Stimulated activated effector memory CD8-positive, alpha-beta T cell treated with anti-CD3 and anti-CD28 coated beads, Interleukin-12 subunit alpha, Interleukin-12 subunit beta, amount 100 ng/mL, for 72 hours (primary cell): ENCODE measurements around the gene PRKCZ.

Source experiments
- ATAC-seq: fragments of 150-1000 bp; cut with Tn5 transposase; 2 replicates; pipeline ENCODE4 v1.10.0; 2021
- DNase-seq, 2 donors: peaks; one replicate each; pipeline ENCODE4 v3.0.0; 2021 to 2022; ENCODE audit warnings: low spot score in 2 of 2
- H3K27ac Mint-ChIP-seq: one replicate; pipeline ENCODE4 v1.8.0; 2022; ENCODE audit warnings: mild to moderate bottlenecking, mixed read lengths
- H3K36me3 Mint-ChIP-seq: one replicate; pipeline ENCODE4 v1.8.0; 2022; ENCODE audit warnings: mild to moderate bottlenecking, mixed read lengths
- H3K4me1 Mint-ChIP-seq: one replicate; pipeline ENCODE4 v1.8.0; 2022; ENCODE audit warnings: mixed read lengths
- H3K4me3 Mint-ChIP-seq: one replicate; pipeline ENCODE4 v1.8.0; 2022; ENCODE audit warnings: mild to moderate bottlenecking, mixed read lengths
- H3K9me3 Mint-ChIP-seq: one replicate; pipeline ENCODE4 v1.8.0; 2022; ENCODE audit warnings: mixed read lengths

The PRKCZ gene

DNA sequence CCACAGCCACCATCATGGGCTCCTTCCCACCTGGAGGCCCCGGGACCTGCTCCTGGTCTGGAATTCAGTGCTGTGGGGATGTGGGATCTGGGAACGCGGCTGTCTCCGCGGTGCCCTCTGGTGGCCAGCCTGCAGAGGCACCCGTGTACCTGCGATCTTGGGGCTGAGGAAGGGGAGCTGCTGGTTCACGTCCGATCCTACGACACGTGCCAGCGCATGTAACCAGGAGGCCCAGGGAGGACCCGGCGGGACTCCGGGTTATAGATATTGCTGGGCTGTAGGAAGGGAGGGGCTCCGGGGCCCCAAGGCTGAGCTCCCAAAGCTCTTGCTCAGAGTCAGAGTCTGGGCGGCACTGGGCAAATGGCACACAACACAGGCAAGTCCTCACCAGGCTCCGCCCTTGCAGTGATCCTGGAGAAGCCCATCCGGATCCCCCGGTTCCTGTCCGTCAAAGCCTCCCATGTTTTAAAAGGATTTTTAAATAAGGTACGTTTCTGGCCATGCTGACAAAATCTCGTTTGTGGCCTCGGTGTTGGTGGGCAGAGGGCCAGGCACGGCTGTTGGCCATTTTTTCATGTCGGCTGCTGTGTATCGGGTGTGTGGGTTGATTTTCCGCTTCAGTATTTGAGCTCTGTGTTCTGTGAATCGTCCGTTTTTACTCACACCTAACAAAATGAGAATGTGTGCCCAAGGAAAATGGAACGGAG lies 124.3 kb downstream of the PRKCZ start:
- no peak for DNase-seq
- peaks cover 6% of the 10 kb centered on the region for H3K36me3 Mint-ChIP-seq
- peak; percentile 52 for ATAC-seq
- no peaks in the 10 kb centered on the region for H3K9me3 Mint-ChIP-seq
- no peak overlapping the region for H3K27ac Mint-ChIP-seq
- H3K4me1 Mint-ChIP-seq, result peaks cover 11% of the 10 kb centered on the region
- H3K4me3 Mint-ChIP-seq, result no peak overlapping the region

DNA sequence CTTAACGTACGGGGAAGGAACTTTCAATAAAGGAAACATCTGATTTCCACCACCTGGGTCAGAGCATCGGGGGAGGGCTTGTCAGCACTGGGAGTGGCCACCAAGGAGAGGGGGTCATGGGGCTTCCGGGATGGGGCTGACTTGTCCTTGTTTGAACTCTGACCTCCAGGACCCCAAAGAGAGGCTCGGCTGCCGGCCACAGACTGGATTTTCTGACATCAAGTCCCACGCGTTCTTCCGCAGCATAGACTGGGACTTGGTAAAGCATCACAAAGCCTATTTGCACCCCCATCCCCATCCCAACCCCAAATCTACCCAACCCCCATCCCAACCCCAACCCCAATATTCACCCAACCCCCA lies 124.8 kb downstream of the PRKCZ start:
- DNase-seq, result no peak
- Mint-ChIP-seq H3K4me3 (no peak overlapping the region), H3K9me3 (no peaks in the 10 kb centered on the region), H3K36me3 (peaks cover 8% of the 10 kb centered on the region), H3K4me1 (peaks cover 14% of the 10 kb centered on the region), H3K27ac (no peak overlapping the region)
- no peak for ATAC-seq

DNA sequence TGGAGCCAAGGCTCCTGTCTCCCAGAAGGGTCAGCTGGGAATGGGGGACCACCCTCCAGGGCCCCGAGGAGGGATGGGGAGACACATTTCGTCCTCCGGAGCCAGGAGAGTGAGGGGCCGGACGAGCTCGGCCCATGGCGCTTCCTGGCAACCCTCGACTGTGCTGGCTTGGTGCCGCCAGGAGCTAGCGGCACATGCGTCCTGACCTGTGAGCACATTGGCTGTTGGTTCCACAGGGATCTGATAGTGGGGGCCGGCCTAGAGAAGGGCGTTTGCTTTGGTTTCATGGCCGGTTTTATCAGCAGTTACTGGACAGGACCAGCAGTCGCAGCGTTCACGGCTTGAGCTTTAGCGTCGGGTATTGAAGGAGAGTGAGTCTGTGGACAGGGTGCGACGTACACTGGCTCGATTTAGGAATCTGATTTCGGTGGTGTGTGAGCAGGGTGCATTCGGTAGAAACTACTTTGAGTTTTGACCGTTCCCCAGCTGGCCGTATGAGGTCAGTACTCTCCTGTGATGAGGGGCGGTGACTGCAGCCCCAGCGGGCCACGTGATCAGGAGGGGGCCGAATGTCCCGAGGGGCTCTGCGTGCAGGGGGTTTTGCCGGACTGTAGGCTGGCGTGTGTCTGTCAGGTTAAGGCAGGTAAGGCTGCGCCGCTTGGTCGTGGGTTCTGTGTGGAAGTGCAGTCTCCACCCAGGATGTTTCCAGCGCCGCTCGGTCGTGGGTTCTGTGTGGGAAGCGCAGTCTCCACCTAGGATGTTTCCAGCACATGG lies 125.7 kb downstream of the PRKCZ start:
- peaks cover 16% of the 10 kb centered on the region for H3K36me3 Mint-ChIP-seq
- no peak for DNase-seq
- H3K4me1 Mint-ChIP-seq, result peaks cover 14% of the 10 kb centered on the region
- no peak overlapping the region for H3K4me3 Mint-ChIP-seq
- H3K27ac Mint-ChIP-seq, result no peak overlapping the region
- H3K9me3 Mint-ChIP-seq, result no peaks in the 10 kb centered on the region
- ATAC-seq, result no peak

DNA sequence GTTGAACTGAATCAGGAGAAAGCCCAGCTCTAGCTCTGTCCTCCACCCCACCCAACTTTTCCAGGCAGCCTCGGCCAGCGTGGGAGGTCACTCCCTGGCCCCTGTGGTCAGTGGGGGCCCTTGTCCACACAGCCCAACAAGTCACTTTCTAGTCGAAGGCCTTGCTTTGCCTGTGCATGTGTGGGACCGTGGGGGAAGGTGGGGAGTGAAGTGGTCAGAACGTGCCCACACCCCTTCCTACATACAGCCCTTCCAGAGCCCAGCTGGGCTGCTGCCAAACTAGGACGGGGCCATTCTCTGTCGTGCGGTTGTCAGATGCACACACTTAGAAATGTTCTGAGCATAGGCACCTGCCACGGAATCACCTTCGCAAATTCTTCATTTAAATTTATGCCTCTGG lies 126.4 kb downstream of the PRKCZ start:
- ATAC-seq, result no peak
- Mint-ChIP-seq H3K4me3 (no peak overlapping the region), H3K36me3 (peaks cover 16% of the 10 kb centered on the region), H3K27ac (no peak overlapping the region), H3K4me1 (peaks cover 14% of the 10 kb centered on the region), H3K9me3 (no peaks in the 10 kb centered on the region)
- DNase-seq, result no peak

DNA sequence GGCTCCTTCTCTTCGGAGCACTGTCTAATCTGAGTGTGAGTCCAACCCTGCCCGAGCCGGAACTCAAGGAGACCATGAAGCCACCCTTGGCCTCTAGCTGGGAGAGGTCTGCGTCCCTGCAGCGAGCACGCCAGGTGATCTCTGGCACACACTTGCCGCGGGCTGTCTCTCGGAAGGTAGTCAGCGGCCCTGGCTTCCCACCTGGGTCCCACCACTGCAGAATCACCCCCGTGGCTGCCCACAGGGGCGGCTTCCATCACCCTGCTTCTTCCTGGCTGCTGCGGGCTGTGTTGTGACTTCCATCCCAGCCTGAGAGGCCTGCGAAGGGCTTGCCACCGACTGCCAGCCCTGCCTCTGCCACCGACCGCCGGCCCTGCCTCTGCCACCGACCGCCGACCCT lies 127.3 kb downstream of the PRKCZ start:
- Mint-ChIP-seq H3K4me1 (peaks cover 14% of the 10 kb centered on the region), H3K36me3 (peaks cover 16% of the 10 kb centered on the region), H3K4me3 (no peak overlapping the region), H3K9me3 (no peaks in the 10 kb centered on the region), H3K27ac (peak overlapping the region; percentile 76)
- DNase-seq (no peak), ATAC-seq (no peak)

DNA sequence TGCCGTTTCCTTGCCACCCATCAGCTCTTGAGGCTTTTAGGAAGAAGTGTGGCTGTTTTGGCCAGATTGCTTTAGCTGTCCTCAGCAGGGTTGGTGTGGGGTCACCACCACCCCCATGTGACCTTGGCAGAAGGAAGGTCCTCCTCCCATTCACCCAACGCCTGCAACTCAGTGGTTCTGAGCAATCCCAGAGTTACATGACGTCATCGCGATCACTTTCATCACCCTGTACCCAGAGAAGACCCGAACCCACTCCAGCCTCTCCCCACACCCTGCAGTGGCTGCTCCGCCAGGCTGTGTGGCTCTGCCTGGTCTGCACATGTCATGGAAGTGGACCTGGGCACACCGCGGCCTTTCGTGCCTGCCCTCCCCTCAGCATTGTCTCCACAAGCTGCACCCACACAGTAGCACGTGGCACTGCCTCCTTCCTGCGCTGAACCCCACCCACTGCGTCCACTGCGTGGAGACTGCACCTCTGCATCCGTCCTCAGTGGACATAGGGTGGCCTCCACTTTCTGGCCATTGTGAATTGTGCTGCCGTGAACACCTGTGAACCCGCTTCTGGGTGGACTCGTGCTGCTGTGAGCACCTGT lies 127.8 kb downstream of the PRKCZ start:
- Mint-ChIP-seq H3K36me3 (peaks cover 16% of the 10 kb centered on the region), H3K27ac (no peak overlapping the region), H3K4me3 (no peak overlapping the region), H3K9me3 (no peaks in the 10 kb centered on the region), H3K4me1 (peaks cover 14% of the 10 kb centered on the region)
- no peak for ATAC-seq
- no peak for DNase-seq

DNA sequence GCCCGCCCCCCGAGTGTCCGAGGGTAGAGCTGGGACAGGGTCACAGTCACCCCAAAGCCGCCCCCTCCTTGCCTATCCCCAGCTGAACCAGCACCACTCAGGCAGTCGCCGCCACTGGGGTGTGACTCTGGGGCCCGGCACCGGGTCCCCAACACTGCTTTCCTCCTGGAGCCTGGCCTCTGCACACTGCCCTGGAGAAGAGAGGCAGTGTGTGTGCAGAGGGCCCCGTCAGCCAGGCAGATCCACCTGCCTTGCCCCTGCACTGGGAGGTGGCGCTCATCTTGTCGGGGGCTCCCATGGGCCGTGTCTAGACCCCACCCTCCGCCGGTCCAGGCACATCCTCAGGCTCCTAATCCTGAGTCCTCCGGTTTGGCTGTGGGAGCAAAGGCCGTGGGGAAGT lies 128.7 kb downstream of the PRKCZ start:
- H3K9me3 Mint-ChIP-seq, result no peaks in the 10 kb centered on the region
- DNase-seq (no peak), ATAC-seq (no peak)
- peaks cover 13% of the 10 kb centered on the region for H3K4me1 Mint-ChIP-seq
- peaks cover 19% of the 10 kb centered on the region for H3K36me3 Mint-ChIP-seq
- H3K27ac Mint-ChIP-seq, result no peak overlapping the region
- H3K4me3 Mint-ChIP-seq, result no peak overlapping the region

DNA sequence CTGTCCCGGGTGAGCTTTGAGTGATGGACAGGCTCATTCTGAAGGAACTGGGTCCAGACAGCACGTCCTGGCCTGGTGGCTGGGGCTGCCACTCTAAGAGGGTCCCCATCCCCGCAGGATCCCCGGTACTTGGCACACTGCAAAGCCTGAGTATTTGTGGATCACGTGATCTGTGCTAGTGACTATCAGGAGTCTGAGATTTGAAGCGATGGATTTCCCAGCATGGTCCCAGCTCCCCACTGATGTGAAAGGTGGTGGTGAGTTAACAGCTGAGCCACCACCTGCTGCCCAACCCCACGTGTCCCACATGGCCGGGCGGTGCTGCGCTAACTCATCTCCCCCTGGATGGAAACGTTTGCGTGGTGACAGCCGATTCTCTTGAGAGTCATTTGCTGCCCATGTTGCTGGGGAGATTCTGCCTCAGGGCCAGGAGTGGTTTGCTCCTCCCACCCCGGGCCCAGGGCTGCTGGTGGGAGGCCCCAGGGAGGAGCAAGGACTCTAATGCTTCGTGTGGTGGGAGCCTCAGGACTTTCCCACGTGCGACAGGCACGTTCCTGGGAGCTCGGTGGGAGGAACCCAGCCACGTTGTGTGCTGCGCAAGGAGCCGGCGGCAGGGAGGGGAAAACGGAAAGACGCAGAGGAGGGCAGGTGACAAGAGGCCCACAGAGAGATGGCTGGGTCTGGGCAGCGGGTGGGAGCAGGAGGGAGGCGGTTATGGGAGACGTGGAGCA lies 129.2 kb downstream of the PRKCZ start:
- peaks cover 7% of the 10 kb centered on the region for H3K4me1 Mint-ChIP-seq
- no peaks in the 10 kb centered on the region for H3K9me3 Mint-ChIP-seq
- peaks cover 19% of the 10 kb centered on the region for H3K36me3 Mint-ChIP-seq
- no peak overlapping the region for H3K27ac Mint-ChIP-seq
- ATAC-seq (no peak), DNase-seq (no peak)
- no peak overlapping the region for H3K4me3 Mint-ChIP-seq

DNA sequence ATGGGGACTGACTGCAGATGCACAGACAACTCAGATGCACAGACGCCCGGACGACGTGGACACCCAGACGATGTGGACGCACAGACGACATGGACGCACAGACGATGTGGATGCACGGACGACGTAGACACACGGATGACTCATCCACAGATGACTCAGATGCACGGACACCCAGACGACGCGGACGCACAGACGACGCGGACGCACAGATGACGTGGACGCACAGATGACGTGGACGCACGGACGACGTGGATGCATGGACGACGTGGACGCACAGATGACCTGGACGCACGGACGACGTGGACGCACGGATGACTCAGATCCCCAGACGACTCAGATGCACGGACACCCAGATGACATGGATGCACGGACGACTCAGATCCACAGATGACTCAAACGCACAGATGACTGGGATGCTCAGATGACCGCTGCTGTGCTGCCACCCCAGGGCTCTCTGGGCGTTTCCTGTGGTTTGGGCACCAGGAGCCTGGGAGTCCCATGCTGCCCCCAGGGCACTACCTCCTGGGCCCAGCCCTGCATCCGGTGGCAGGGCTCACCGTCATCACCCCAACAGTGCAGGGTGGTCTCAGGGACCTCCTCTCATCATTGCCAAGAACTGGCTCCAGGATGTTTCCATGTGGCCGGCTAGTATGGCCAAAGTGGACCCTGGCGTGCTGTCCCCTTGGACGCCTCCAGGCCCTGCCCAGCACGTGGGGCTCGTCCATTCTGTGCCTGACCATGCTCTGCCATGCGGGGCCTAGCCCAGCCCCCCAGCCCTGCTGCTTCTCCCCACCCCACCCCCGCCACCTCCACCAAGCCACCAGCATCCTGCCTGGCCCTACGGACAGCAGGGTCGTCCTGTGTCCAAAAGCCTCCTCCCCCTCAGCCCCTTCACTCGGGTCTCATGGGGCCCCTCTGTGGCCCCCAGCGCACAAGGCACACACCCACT lies 130.4 kb downstream of the PRKCZ start:
- H3K27ac Mint-ChIP-seq, result no peak overlapping the region
- no peak for ATAC-seq

DNA sequence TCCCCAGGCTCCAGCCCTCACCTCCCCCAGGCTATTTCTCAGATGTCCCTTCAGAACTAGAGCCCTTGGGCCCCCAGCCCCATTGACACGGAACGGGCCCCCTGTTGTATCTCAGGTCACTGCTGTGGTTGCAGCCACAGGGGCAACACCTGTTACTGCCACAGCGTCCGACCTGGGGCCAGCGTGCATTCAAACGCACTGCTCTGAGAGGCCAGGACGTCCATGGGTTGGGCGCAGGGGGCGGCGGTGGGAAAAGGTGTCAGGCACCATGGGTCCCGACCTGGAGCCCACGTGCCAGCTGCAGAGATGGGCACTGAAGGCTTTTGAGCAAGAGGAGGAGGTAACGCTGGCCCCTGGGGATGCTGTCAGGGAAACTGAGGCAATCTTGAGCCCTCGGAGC lies 131.1 kb downstream of the PRKCZ start:
- Mint-ChIP-seq H3K4me1 (peaks cover 6% of the 10 kb centered on the region), H3K36me3 (peaks cover 28% of the 10 kb centered on the region), H3K9me3 (no peaks in the 10 kb centered on the region), H3K27ac (no peak overlapping the region), H3K4me3 (no peak overlapping the region)
- ATAC-seq (no peak), DNase-seq (no peak)

More for the DNA sequence above, 130.4 kb downstream of the PRKCZ start:
- Mint-ChIP-seq H3K4me1 (peaks cover 6% of the 10 kb centered on the region), H3K4me3 (no peak overlapping the region), H3K9me3 (no peaks in the 10 kb centered on the region), H3K36me3 (peaks cover 28% of the 10 kb centered on the region)
- no peak for DNase-seq

DNA sequence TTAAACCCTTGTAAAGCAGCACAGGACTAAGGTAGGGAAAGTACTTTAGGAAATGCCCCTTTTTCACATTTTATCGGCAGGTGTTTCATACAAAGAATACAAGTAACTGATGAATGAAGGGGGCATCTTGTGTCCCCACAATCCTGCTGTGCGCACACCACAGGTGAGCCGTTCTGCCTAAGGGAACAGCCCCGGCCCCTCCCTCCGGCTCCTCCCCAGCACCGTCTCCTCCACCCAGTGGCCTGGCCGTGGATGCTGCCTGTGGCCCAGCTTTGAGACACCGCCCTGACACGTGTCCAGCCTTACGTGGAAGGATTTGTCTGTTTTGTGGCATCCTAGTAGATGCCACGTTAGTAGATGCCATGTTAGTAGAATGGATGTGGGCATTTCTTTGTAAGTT lies 131.5 kb downstream of the PRKCZ start:
- Mint-ChIP-seq H3K4me1 (peaks cover 6% of the 10 kb centered on the region), H3K4me3 (no peak overlapping the region), H3K27ac (no peak overlapping the region), H3K36me3 (peaks cover 28% of the 10 kb centered on the region), H3K9me3 (no peaks in the 10 kb centered on the region)
- DNase-seq, result no peak
- no peak for ATAC-seq

DNA sequence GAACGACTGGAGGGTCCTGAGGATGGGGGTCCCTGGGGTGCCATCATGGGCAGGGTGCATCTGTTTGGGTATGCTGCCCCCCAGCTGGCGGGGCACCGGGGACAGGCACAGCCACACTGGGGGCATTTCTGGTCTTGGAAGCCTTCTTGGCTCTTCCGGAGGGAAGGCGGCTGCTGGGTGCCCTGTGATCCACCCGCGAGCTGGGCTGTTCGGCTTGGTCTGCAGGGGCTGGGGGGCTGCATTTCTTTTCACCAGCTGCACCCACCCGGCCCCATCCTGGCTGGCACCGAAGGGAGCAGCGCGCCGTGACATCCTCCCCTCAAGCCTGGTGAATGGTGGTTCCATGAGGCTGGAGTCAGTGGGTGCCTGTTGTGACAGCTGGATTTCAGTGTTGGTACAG lies 132.2 kb downstream of the PRKCZ start:
- Mint-ChIP-seq H3K4me1 (peaks cover 6% of the 10 kb centered on the region), H3K27ac (peak overlapping the region; percentile 66), H3K9me3 (no peaks in the 10 kb centered on the region), H3K36me3 (peaks cover 28% of the 10 kb centered on the region), H3K4me3 (no peak overlapping the region)
- DNase-seq (no peak), ATAC-seq (no peak)

DNA sequence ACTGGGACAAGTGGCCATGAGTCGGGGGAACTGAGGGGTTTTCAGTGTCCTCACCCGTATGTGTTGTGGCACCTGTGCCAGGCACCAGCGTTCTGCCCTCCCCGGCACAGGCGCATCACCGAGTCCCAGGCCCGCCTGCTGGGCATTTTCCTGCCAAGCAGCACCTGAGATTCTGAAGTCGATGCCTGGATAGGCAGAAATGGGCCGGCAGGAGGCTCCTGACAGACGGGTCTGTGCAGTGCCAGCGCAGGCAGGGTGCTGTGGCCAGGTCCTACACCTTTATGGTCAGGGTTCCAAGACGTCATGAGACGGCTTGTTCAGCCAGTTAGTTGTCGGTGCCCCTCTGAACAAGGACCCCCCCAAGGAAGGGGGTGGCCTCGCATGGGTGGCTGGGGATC lies 133.7 kb downstream of the PRKCZ start:
- Mint-ChIP-seq H3K9me3 (no peaks in the 10 kb centered on the region), H3K4me3 (no peak overlapping the region), H3K27ac (no peak overlapping the region), H3K36me3 (peaks cover 28% of the 10 kb centered on the region), H3K4me1 (peaks cover 6% of the 10 kb centered on the region)
- ATAC-seq, result no peak
- no peak for DNase-seq

DNA sequence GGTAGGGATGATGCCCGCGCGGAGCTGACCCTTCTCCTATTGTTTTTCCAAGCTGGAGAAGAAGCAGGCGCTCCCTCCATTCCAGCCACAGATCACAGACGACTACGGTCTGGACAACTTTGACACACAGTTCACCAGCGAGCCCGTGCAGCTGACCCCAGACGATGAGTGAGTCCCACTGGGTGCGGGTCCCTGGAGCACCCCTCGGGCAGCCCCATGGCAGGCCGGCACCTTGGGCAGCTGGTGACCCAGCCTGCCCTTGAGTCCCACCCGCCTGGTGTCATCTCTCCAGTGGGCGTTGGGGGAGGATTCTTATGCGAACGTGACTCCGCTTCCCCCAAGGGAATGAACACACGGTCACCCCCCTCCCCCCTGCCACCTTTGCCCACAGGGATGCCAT lies 134.3 kb downstream of the PRKCZ start:
- no peak overlapping the region for H3K4me3 Mint-ChIP-seq
- peaks cover 8% of the 10 kb centered on the region for H3K4me1 Mint-ChIP-seq
- no peaks in the 10 kb centered on the region for H3K9me3 Mint-ChIP-seq
- ATAC-seq (no peak), DNase-seq (no peak)
- peaks cover 34% of the 10 kb centered on the region for H3K36me3 Mint-ChIP-seq
- H3K27ac Mint-ChIP-seq, result no peak overlapping the region

DNA sequence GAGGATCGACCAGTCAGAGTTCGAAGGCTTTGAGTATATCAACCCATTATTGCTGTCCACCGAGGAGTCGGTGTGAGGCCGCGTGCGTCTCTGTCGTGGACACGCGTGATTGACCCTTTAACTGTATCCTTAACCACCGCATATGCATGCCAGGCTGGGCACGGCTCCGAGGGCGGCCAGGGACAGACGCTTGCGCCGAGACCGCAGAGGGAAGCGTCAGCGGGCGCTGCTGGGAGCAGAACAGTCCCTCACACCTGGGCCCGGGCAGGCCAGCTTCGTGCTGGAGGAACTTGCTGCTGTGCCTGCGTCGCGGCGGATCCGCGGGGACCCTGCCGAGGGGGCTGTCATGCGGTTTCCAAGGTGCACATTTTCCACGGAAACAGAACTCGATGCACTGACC lies 134.7 kb downstream of the PRKCZ start:
- no peak overlapping the region for H3K4me3 Mint-ChIP-seq
- H3K27ac Mint-ChIP-seq, result no peak overlapping the region
- ATAC-seq, result no peak

More for the DNA sequence above, 134.7 kb downstream of the PRKCZ start:
- no peak for DNase-seq
- H3K9me3 Mint-ChIP-seq, result no peaks in the 10 kb centered on the region
- peaks cover 34% of the 10 kb centered on the region for H3K36me3 Mint-ChIP-seq
- H3K4me1 Mint-ChIP-seq, result peaks cover 9% of the 10 kb centered on the region
